ENCODE data around the gene BST1. TPM values are rescaled to one million over a fixed set of nuclear protein-coding genes. Genes with fewer than 3 reads are reported as not detected.

BST1 gene
- 10 to 100 TPM; 10.8 to 16.2 (median 12.9) TPM for polyA plus RNA-seq (ENCODE audit: insufficient read length in 4 of 4)

- DNase-seq (ENCODE audit: low read depth in 4 of 4, low spot score in 3 of 4), result no peak
Observed at GRCh38 chr4:15702941-15703403, at the start of gene BST1. BST1 (plus strand) TSS chr4:15703065; CDS start chr4:15703145, 80 bp downstream.

GRCh38 chr4:15653420-15653819 lies 49.4 kb upstream of the BST1 start:
- no peak for DNase-seq (ENCODE audit: low read depth in 4 of 4, low spot score in 3 of 4)

- DNase-seq (ENCODE audit: low read depth in 4 of 4, low spot score in 3 of 4), result peak in 1 of 4 donors; percentile 31
Observed at GRCh38 chr4:15653864-15654592, 48.8 kb upstream of the BST1 start.

- DNase-seq (ENCODE audit: low read depth in 4 of 4, low spot score in 3 of 4), result peak in 1 of 4 donors; percentile 29
Observed at GRCh38 chr4:15654593-15655222, 48.2 kb upstream of the BST1 start.

GRCh38 chr4:15655223-15656037 lies 47.4 kb upstream of the BST1 start, which contains the start of gene FBXL5:
FBXL5 (minus strand) TSS chr4:15655357; CDS start chr4:15655287, 70 bp downstream.
- peak; percentile 76 to 82 (median 82) for DNase-seq (ENCODE audit: low read depth in 4 of 4, low spot score in 3 of 4)

- DNase-seq (ENCODE audit: low read depth in 4 of 4, low spot score in 3 of 4), result peak in 1 of 4 donors; percentile 26
Observed at GRCh38 chr4:15656038-15656470, 46.8 kb upstream of the BST1 start.

- DNase-seq (ENCODE audit: low read depth in 4 of 4, low spot score in 3 of 4), result no peak
Observed at GRCh38 chr4:15657366-15657765, 45.5 kb upstream of the BST1 start.

GRCh38 chr4:15658136-15658770 lies 44.6 kb upstream of the BST1 start:
- DNase-seq (ENCODE audit: low read depth in 4 of 4, low spot score in 3 of 4), result no peak

GRCh38 chr4:15658781-15659180 lies 44.1 kb upstream of the BST1 start:
- DNase-seq (ENCODE audit: low read depth in 4 of 4, low spot score in 3 of 4), result no peak

GRCh38 chr4:15659768-15660570 lies 42.9 kb upstream of the BST1 start:
- DNase-seq (ENCODE audit: low read depth in 4 of 4, low spot score in 3 of 4), result no peak

- DNase-seq (ENCODE audit: low read depth in 4 of 4, low spot score in 3 of 4), result no peak
Observed at GRCh38 chr4:15665753-15666365, 37.0 kb upstream of the BST1 start.

- DNase-seq (ENCODE audit: low read depth in 4 of 4, low spot score in 3 of 4), result no peak
Observed at GRCh38 chr4:15667006-15667405, 35.9 kb upstream of the BST1 start.

GRCh38 chr4:15668566-15669435 lies 34.1 kb upstream of the BST1 start:
- no peak for DNase-seq (ENCODE audit: low read depth in 4 of 4, low spot score in 3 of 4)

- DNase-seq (ENCODE audit: low read depth in 4 of 4, low spot score in 3 of 4), result no peak
Observed at GRCh38 chr4:15670576-15670975, 32.3 kb upstream of the BST1 start.

- DNase-seq (ENCODE audit: low read depth in 4 of 4, low spot score in 3 of 4), result no peak
Observed at GRCh38 chr4:15672101-15672500, 30.8 kb upstream of the BST1 start.

GRCh38 chr4:15673337-15673736 lies 29.5 kb upstream of the BST1 start:
- no peak for DNase-seq (ENCODE audit: low read depth in 4 of 4, low spot score in 3 of 4)

- no peak for DNase-seq (ENCODE audit: low read depth in 4 of 4, low spot score in 3 of 4)
Observed at GRCh38 chr4:15674046-15674445, 28.8 kb upstream of the BST1 start.

GRCh38 chr4:15674926-15675325 lies 27.9 kb upstream of the BST1 start:
- no peak for DNase-seq (ENCODE audit: low read depth in 4 of 4, low spot score in 3 of 4)

Data from left renal pelvis (tissue), 4 donors.